OCI-LY1 (cell line): Measurements from ENCODE around the gene CEP112.

ENCODE experiments used
- H2AFZ ChIP-seq: fragments of 200-600 bp; sonication (generic), shearing (Covaris generic); 2 replicates; pipeline ENCODE4 v1.6.0; 2014; ENCODE audit warnings: antibody characterized with exemption, mild to moderate bottlenecking, low read length
- H3F3A ChIP-seq: fragments of 200-600 bp; sonication (generic), shearing (Covaris generic); 2 replicates; pipeline ENCODE4 v1.6.0; 2014; ENCODE audit warnings: mild to moderate bottlenecking, antibody characterized with exemption, low read length, moderate library complexity; ENCODE audit not compliant: insufficient read depth
- H3K27ac ChIP-seq: fragments of 200-600 bp; sonication (generic); 2 replicates; pipeline ENCODE4 v1.5.1; 2014; ENCODE audit warnings: low read length, mixed run types, mild to moderate bottlenecking, low read depth; ENCODE audit not compliant: poor library complexity, severe bottlenecking
- H3K27me3 ChIP-seq: fragments of 200-600 bp; sonication (generic); 2 replicates; pipeline ENCODE4 v1.6.0; 2014; ENCODE audit warnings: antibody characterized with exemption, mild to moderate bottlenecking, low read length, moderate library complexity; ENCODE audit not compliant: insufficient read depth
- H3K36me3 ChIP-seq: fragments of 200-600 bp; sonication (generic); 2 replicates; pipeline ENCODE4 v1.6.1; 2014; ENCODE audit warnings: mild to moderate bottlenecking, antibody characterized with exemption, low read length, moderate library complexity, mixed read lengths; ENCODE audit not compliant: insufficient read depth
- H3K4me1 ChIP-seq: fragments of 200-600 bp; sonication (generic); 2 replicates; pipeline ENCODE4 v1.5.1; 2014; ENCODE audit warnings: mild to moderate bottlenecking, low read length, moderate library complexity; ENCODE audit not compliant: insufficient read depth, severe bottlenecking
- H3K4me2 ChIP-seq: fragments of 200-600 bp; sonication (generic), shearing (Covaris generic); 2 replicates; pipeline ENCODE4 v1.6.1; 2014; ENCODE audit warnings: low read length
- H3K4me3 ChIP-seq: fragments of 200-600 bp; sonication (generic); 2 replicates; pipeline ENCODE4 v1.5.1; 2014; ENCODE audit warnings: low read length, low read depth, mild to moderate bottlenecking, mixed read lengths; ENCODE audit not compliant: poor library complexity, severe bottlenecking
- H3K79me2 ChIP-seq: fragments of 200-600 bp; shearing (Covaris generic); 2 replicates; pipeline ENCODE4 v1.6.1; 2016; ENCODE audit warnings: mixed run types, low read length, mixed read lengths; ENCODE audit not compliant: insufficient read depth
- H3K9ac ChIP-seq: fragments of 200-600 bp; sonication (generic), shearing (Covaris generic); 2 replicates; pipeline ENCODE4 v1.6.1; 2014; ENCODE audit warnings: mild to moderate bottlenecking, low read length, mixed read lengths
- H3K9me2 ChIP-seq: fragments of 200-600 bp; sonication (generic), shearing (Covaris generic); 2 replicates; pipeline ENCODE4 v1.6.1; 2014; ENCODE audit warnings: low read depth, mild to moderate bottlenecking, low read length, mixed read lengths
- H3K9me3 ChIP-seq: fragments of 200-600 bp; shearing (Covaris generic); 2 replicates; pipeline ENCODE4 v1.6.1; 2014; ENCODE audit warnings: low read length, mixed read lengths
- H4K20me1 ChIP-seq: fragments of 200-600 bp; sonication (generic), shearing (Covaris generic); 2 replicates; pipeline ENCODE4 v1.6.0; 2016; ENCODE audit warnings: mild to moderate bottlenecking, low read length; ENCODE audit not compliant: insufficient read depth
- CTCF ChIP-seq: fragments of 200-600 bp; sonication (generic), shearing (Covaris generic); IDR thresholded peaks from 2 replicates; pipeline ENCODE4 v1.5.1; 2017; ENCODE audit warnings: mild to moderate bottlenecking, antibody characterized with exemption, low read length, moderate library complexity, mixed read lengths
- EZH2 ChIP-seq: fragments of 200-600 bp; sonication (generic), shearing (Covaris generic); IDR thresholded peaks from 2 replicates; pipeline ENCODE4 v1.8.0; 2017; ENCODE audit warnings: borderline replicate concordance, mixed run types, mild to moderate bottlenecking, antibody characterized with exemption, low read length, moderate library complexity, mixed read lengths

CEP112 gene

GRCh38 chr17:66235377-66235994 lies 43.6 kb upstream of the CEP112 start:
- Histone ChIP-seq H4K20me1 (no peaks in the 10 kb centered on the region), H2AFZ (no peak overlapping the region), H3K9ac (no peak overlapping the region), H3K27me3 (no peaks in the 10 kb centered on the region), H3K27ac (no peak overlapping the region), H3K36me3 (no peaks in the 10 kb centered on the region), H3K9me3 (no peaks in the 10 kb centered on the region), H3F3A (no peaks in the 10 kb centered on the region), H3K4me2 (no peak overlapping the region), H3K79me2 (no peaks in the 10 kb centered on the region), H3K4me3 (no peak overlapping the region), H3K9me2 (no peaks in the 10 kb centered on the region), H3K4me1 (no peaks in the 10 kb centered on the region)
- TF ChIP-seq CTCF = no peak
- TF ChIP-seq EZH2 = no peak

- H2AFZ ChIP-seq = no peak overlapping the region
- no peaks in the 10 kb centered on the region for H3F3A ChIP-seq
- H3K27ac ChIP-seq = no peak overlapping the region
- H3K9me2 ChIP-seq = no peaks in the 10 kb centered on the region
- TF ChIP-seq CTCF (no peak), EZH2 (no peak)
- H3K4me1 ChIP-seq = no peaks in the 10 kb centered on the region
- no peaks in the 10 kb centered on the region for H3K79me2 ChIP-seq
- no peak overlapping the region for H3K4me2 ChIP-seq
- no peaks in the 10 kb centered on the region for H4K20me1 ChIP-seq
- no peaks in the 10 kb centered on the region for H3K36me3 ChIP-seq
- H3K9ac ChIP-seq = no peak overlapping the region
- H3K27me3 ChIP-seq = no peaks in the 10 kb centered on the region
- no peak overlapping the region for H3K4me3 ChIP-seq
- no peaks in the 10 kb centered on the region for H3K9me3 ChIP-seq
These were observed 42.7 kb upstream of the CEP112 start for GRCh38 chr17:66234611-66235010.

- H3K27ac ChIP-seq = no peak overlapping the region
- H3K27me3 ChIP-seq = no peaks in the 10 kb centered on the region
- TF ChIP-seq CTCF (no peak), EZH2 (no peak)
- H3K4me3 ChIP-seq = no peak overlapping the region
- H2AFZ ChIP-seq = no peak overlapping the region
- no peak overlapping the region for H3K4me2 ChIP-seq
- H3K79me2 ChIP-seq = no peaks in the 10 kb centered on the region
- no peaks in the 10 kb centered on the region for H3K4me1 ChIP-seq
- H3K9me2 ChIP-seq = no peaks in the 10 kb centered on the region
- H3K9me3 ChIP-seq = no peaks in the 10 kb centered on the region
- no peaks in the 10 kb centered on the region for H3F3A ChIP-seq
- no peak overlapping the region for H3K9ac ChIP-seq
- no peaks in the 10 kb centered on the region for H3K36me3 ChIP-seq
- H4K20me1 ChIP-seq = no peaks in the 10 kb centered on the region
These were observed 41.3 kb upstream of the CEP112 start for GRCh38 chr17:66233023-66233753.
